Type B pancreatic cell (in vitro differentiated cells): ENCODE results near the gene GLI1. TPM values are rescaled to one million over a fixed set of nuclear protein-coding genes. Genes with fewer than 3 reads are reported as not detected.

Experiments
- DNase-seq: peaks from one replicate; pipeline ENCODE4 v3.0.0; 2021; ENCODE audit warnings: mixed read lengths; ENCODE audit not compliant: unreplicated experiment; ENCODE audit errors: extremely low spot score
- H3K27ac Mint-ChIP-seq: 2 replicates; pipeline ENCODE4 v1.8.0; 2021; ENCODE audit warnings: mild to moderate bottlenecking, mixed read lengths
- H3K27me3 Mint-ChIP-seq: 2 replicates; pipeline ENCODE4 v1.8.0; 2021; ENCODE audit warnings: mixed read lengths
- H3K36me3 Mint-ChIP-seq: 2 replicates; pipeline ENCODE4 v1.8.0; 2021; ENCODE audit warnings: mixed read lengths
- H3K4me1 Mint-ChIP-seq: one replicate; pipeline ENCODE4 v1.8.0; 2021; ENCODE audit warnings: mixed read lengths; ENCODE audit not compliant: unreplicated experiment
- H3K4me3 Mint-ChIP-seq: 2 replicates; pipeline ENCODE4 v1.8.0; 2021; ENCODE audit warnings: mild to moderate bottlenecking, mixed read lengths
- H3K9me3 Mint-ChIP-seq: 2 replicates; pipeline ENCODE4 v1.8.0; 2021; ENCODE audit warnings: mixed read lengths
- total RNA-seq: library from RNA; stranded (reverse); gene quantifications from 2 replicates; pipeline ENCODE4 v1.2.1, GENCODE V29; 2021; ENCODE audit warnings: low replicate concordance
- TF ChIP-seq, protein P1 (sequence below): fragments of 200-600 bp; sonication (generic); conservative IDR thresholded peaks from 2 replicates; pipeline ENCODE4 v1.5.0; 2021; ENCODE audit warnings: antibody characterized with exemption, mild to moderate bottlenecking

GLI1 gene
- total RNA-seq, 1 donor from 2014 or later: 22.7 TPM

DNA sequence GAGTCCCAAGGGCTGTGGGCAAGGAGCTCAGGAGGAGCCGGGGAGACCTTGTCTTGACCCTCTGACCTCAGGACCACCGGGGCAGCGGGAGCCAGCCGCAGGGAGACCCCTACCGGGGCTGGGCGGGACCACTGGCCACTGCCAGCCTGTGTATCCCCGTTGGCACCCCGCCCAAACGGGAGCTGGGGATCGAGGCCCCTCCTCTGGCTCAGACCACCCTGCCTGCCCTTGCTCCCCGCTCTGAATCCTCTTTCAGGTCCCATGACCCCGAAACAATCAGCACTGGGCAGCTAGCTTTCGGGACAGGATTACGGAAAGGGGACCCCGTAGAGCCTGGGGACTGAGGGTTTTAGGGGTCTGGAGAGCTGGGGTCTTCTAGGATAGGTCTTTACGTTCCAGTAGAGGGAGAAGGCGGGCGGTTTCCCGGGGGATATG is 1.3 kb downstream of the GLI1 start:
- H3K36me3 Mint-ChIP-seq: no peaks in the 10 kb centered on the region
- no peaks in the 10 kb centered on the region for H3K9me3 Mint-ChIP-seq
- H3K27ac Mint-ChIP-seq: peak overlapping the region; percentile 90
- no peak for DNase-seq
- peak overlapping the region; percentile 93 for H3K4me3 Mint-ChIP-seq
- TF ChIP-seq, protein P1, sequence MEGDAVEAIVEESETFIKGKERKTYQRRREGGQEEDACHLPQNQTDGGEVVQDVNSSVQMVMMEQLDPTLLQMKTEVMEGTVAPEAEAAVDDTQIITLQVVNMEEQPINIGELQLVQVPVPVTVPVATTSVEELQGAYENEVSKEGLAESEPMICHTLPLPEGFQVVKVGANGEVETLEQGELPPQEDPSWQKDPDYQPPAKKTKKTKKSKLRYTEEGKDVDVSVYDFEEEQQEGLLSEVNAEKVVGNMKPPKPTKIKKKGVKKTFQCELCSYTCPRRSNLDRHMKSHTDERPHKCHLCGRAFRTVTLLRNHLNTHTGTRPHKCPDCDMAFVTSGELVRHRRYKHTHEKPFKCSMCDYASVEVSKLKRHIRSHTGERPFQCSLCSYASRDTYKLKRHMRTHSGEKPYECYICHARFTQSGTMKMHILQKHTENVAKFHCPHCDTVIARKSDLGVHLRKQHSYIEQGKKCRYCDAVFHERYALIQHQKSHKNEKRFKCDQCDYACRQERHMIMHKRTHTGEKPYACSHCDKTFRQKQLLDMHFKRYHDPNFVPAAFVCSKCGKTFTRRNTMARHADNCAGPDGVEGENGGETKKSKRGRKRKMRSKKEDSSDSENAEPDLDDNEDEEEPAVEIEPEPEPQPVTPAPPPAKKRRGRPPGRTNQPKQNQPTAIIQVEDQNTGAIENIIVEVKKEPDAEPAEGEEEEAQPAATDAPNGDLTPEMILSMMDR: peak; percentile 26
- peaks cover 23% of the 10 kb centered on the region for H3K27me3 Mint-ChIP-seq
- peaks cover 26% of the 10 kb centered on the region for H3K4me1 Mint-ChIP-seq

DNA sequence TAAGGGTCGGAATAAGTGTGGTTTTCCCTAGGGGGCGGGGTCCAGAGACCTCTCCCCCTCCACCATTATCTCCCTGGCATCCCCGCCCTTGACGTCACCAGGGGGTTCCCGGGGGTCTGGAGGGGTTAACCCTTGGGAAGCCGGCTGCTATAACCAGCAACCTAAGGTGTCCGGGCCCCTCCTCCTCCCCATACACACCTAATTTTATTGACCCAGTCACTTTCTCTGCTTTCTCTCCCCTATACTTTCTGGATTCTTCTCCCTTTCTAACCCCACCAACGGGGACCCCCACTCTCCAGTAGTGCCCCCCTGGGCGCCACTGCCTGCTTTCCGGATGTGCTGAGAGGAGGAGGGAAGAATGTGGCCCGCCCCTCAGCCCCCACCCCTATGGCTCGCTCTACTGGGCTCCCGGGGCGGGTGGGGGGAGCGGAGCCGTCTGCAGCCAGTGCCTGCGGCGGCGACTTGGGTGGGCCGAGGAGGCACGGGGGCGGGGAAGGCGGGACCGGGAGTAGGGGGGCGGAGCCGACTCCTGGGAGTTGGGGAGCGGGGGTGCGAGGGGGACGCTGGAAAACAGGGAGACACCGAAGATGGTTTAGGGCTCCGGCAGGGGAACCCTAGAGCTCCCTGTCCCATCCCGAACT is 1.8 kb downstream of the GLI1 start:
- H3K9me3 Mint-ChIP-seq: no peaks in the 10 kb centered on the region
- peaks cover 21% of the 10 kb centered on the region for H3K4me1 Mint-ChIP-seq
- H3K4me3 Mint-ChIP-seq: peak overlapping the region; percentile 93
- no peaks in the 10 kb centered on the region for H3K36me3 Mint-ChIP-seq
- H3K27me3 Mint-ChIP-seq: peaks cover 22% of the 10 kb centered on the region
- TF ChIP-seq, protein P1: no peak
- peak; percentile 85 for DNase-seq
- H3K27ac Mint-ChIP-seq: peak overlapping the region; percentile 90

DNA sequence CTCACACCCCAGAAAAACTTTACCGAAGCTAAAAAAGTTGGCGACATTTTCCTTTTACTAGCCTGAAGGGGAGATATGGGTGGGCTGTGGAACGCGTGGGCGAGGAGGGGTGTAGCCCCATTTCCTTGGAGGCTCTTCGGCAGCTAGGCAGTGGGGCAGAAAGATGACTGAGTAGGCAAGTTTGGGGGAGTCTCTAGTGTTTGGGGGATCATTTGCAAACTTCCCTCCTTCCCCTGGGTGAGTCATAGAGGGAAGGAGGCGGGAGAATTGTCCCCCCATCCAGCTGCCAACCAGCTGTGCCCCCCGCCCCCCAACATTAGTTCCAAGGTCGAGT is 2.3 kb downstream of the GLI1 start:
- peaks cover 21% of the 10 kb centered on the region for H3K4me1 Mint-ChIP-seq
- no peaks in the 10 kb centered on the region for H3K9me3 Mint-ChIP-seq
- H3K27ac Mint-ChIP-seq: peak overlapping the region; percentile 90
- H3K36me3 Mint-ChIP-seq: no peaks in the 10 kb centered on the region
- DNase-seq: no peak
- H3K27me3 Mint-ChIP-seq: peaks cover 23% of the 10 kb centered on the region
- TF ChIP-seq, protein P1: no peak
- H3K4me3 Mint-ChIP-seq: peak overlapping the region; percentile 93

DNA sequence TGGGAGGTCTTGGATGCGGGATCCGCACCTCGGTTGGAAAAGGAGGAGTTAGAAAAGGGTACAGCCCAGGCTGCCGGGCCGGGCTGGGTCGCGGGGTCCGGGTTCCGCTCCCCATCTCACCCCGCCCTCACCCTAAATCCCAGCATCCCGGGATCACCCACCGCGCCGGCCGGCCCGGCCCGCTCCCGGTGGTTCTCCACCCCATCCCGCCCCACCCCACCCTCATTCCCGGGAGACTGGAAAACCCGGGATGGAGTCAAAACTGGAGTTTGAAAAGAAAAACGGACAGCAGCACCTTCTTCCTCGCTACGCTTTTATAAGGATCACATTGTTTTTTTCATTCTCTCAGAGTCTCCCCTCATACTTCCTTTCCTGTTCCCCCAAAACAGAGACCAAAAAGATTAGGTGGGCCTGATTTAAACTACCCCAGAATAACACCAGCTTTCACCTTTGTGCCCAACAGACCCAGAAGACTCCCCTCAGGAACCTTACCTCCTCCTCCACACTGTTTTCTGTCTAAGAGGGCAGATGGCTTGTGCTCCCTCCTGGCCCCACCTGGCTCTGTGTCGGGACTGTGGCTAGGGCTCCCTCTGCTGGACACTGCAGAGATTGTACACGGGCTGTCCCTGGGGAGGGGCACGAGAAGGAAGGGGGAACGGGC is 2.8 kb downstream of the GLI1 start:
- H3K4me1 Mint-ChIP-seq: peaks cover 21% of the 10 kb centered on the region
- peak; percentile 93 for DNase-seq
- H3K36me3 Mint-ChIP-seq: no peaks in the 10 kb centered on the region
- H3K4me3 Mint-ChIP-seq: peak overlapping the region; percentile 93
- peak overlapping the region; percentile 93 for H3K27ac Mint-ChIP-seq
- peaks cover 27% of the 10 kb centered on the region for H3K27me3 Mint-ChIP-seq
- H3K9me3 Mint-ChIP-seq: no peaks in the 10 kb centered on the region
- TF ChIP-seq, protein P1: peak; percentile 96

- peak overlapping the region; percentile 93 for H3K4me3 Mint-ChIP-seq
- no peaks in the 10 kb centered on the region for H3K36me3 Mint-ChIP-seq
- DNase-seq: no peak
- peak overlapping the region; percentile 93 for H3K27ac Mint-ChIP-seq
- TF ChIP-seq, protein P1: no peak
- H3K27me3 Mint-ChIP-seq: peaks cover 32% of the 10 kb centered on the region
- no peaks in the 10 kb centered on the region for H3K9me3 Mint-ChIP-seq
- H3K4me1 Mint-ChIP-seq: peaks cover 21% of the 10 kb centered on the region
Observed at GRCh38 chr12:57462912-57463253, 3.3 kb downstream of the GLI1 start.
